GM18511 (cell line): ENCODE results near the gene MEGF6.
A peak's percentile ranks its signal among the peaks of the same experiment; 100 is the strongest.

Experiments
- ATAC-seq: cut with Tn5 transposase; IDR thresholded peaks from one replicate; pipeline ENCODE4 v1.9.1; 2021; ENCODE audit warnings: mild to moderate bottlenecking, moderate library complexity; ENCODE audit not compliant: unreplicated experiment

The MEGF6 gene, protein sequence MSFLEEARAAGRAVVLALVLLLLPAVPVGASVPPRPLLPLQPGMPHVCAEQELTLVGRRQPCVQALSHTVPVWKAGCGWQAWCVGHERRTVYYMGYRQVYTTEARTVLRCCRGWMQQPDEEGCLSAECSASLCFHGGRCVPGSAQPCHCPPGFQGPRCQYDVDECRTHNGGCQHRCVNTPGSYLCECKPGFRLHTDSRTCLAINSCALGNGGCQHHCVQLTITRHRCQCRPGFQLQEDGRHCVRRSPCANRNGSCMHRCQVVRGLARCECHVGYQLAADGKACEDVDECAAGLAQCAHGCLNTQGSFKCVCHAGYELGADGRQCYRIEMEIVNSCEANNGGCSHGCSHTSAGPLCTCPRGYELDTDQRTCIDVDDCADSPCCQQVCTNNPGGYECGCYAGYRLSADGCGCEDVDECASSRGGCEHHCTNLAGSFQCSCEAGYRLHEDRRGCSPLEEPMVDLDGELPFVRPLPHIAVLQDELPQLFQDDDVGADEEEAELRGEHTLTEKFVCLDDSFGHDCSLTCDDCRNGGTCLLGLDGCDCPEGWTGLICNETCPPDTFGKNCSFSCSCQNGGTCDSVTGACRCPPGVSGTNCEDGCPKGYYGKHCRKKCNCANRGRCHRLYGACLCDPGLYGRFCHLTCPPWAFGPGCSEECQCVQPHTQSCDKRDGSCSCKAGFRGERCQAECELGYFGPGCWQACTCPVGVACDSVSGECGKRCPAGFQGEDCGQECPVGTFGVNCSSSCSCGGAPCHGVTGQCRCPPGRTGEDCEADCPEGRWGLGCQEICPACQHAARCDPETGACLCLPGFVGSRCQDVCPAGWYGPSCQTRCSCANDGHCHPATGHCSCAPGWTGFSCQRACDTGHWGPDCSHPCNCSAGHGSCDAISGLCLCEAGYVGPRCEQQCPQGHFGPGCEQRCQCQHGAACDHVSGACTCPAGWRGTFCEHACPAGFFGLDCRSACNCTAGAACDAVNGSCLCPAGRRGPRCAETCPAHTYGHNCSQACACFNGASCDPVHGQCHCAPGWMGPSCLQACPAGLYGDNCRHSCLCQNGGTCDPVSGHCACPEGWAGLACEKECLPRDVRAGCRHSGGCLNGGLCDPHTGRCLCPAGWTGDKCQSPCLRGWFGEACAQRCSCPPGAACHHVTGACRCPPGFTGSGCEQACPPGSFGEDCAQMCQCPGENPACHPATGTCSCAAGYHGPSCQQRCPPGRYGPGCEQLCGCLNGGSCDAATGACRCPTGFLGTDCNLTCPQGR (N-terminal part only)

DNA sequence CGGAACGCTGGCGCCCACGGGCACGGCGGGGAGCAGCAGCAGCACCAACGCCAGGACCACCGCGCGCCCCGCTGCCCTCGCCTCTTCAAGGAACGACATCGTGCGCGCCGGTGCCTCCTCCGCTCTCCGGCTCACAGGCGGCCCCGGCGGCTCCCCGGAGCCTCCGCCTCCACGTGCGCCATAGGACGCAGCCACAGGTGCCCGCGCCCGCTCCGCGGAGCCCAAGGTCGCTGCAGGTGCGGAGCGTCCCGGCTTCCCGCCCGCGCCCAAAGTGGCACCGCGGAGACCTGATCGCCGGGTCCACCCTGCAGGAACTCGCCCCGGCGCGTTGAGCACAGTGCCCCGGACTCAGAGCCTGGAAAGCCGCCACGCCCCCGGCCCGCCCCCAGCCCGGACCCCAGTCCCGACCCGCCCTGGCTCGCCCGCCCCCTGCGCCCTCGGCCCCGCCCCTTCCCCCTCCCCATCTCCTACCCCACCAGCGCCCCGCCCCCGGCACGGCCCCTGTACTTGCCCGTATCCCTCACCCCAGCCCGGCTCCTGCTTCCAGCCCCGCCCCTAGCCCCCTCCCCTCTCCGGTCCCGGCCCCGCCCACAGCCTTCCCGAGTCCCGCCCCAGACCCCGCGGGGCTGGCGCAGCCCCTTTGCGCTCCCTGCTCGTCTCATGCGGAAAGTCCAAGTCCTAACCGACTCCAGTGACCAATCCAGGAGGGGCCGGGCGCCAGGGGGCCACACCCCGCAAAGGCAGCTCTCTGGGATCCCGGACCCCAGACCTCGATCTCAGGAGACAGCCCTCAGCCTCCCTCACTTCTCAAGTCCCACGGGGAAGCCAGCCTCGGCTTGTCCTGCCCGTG is at the start of gene MEGF6:
MEGF6 (minus strand) TSS at position 339 of the 850 bp plus-strand sequence; CDS start at position 99, 240 bp downstream.
- no peak for ATAC-seq

DNA sequence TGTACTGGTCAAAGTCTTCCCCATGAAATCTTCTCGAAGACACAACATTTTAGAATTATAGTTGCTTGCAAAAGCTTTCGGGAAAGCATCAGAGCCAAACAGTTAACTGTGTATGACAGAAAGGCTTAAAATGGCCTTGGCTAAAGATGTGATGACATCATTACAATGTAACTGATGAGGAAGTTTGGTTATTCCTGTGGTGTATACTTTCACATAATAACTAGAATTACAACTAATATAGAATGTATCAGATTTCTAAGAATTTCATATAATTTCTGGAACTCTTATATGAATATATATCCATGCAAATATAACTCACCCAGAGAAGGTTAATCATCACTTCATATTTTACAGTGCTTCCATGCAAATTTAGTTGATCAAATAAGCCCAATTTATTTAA is 49.4 kb upstream of the MEGF6 start:
- ATAC-seq, result no peak

DNA sequence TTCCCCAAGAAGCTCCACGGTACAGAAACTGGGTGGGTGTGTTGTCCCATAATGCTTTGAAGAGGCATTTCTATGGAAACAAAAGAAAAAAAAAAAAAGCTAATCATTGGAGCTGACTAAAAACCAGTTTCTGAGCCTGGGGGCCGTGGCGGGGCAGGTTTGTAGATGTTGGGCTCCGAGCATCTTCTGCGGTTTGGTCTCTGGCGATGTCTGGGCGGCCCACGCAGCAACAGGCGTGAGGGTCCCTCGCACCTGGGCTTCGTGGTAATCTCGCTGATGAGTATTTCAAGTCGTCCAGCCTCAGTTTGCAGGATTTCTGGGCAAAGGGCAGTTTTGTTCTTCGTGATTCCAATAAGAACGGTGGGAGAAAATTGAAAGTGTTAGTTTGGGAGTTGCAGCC is 47.8 kb upstream of the MEGF6 start:
- no peak for ATAC-seq

DNA sequence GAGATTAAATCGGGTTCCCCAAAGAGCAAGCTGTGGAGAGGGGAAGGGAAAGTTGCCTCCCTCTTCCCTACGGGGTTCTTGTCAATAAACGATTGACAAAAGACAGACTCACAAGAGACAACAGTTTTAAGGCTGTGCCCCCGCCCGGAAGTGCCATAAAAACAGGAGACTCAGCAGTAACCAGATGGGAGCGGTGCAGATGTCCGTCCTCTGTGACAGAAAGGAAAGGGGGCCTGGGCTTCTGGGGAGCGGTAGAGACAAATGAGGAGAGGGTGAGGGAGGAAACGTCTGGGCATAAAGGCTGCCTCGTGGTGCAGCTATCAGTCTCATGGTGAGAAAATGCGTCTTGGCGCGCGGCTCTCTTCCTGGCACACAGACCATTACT is 46.9 kb upstream of the MEGF6 start:
- ATAC-seq, result no peak

DNA sequence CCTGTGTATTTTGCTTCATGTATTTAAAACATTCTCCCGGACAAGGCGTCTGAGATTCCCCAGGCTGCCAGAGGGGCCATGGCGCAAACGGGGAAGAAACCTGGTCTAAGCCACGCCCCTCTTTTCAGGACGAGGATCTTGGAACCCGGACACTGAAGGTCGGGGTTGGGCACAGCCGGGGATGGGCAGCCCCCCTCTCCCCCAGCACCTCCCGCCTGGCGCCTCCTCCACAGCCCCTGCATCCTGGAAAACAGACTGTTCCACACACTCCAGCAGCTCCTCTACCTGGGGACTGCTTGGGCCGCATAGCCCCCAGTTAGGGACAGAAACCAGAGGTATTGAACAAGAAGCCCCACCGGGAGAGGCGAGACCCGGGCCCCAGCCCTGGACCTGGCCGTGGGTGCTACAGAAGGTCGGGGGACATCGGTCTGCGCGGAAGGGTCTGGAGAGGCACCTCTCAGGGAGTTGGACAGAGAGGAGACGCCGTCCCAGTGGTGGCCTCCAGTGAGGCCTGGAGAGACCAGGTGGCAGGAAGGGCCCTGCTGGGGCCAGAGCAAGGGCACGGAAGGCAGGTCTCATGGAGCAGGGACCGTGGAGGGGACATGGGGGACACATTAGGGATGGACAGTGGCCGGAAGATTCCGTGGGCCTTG is 46.4 kb upstream of the MEGF6 start:
- no peak for ATAC-seq

DNA sequence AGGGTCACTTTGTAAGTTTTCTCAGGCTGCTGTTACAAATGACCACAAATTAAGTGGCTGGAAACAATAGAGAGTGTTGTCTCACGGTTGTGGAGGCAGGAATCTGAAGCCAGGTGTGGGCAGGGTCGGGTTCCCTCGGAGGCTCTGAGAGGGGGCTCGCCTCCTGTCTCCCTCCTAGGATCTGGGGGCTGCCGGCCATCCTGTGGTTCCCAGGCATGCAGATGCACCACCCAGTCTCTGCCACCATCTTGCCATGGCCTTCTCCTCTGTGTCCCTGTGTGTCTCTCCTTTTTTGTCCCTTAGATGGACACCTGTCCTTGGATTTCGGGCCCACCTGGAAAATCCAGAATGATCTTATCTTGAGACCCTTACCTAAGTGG is 45.8 kb upstream of the MEGF6 start:
- no peak for ATAC-seq

DNA sequence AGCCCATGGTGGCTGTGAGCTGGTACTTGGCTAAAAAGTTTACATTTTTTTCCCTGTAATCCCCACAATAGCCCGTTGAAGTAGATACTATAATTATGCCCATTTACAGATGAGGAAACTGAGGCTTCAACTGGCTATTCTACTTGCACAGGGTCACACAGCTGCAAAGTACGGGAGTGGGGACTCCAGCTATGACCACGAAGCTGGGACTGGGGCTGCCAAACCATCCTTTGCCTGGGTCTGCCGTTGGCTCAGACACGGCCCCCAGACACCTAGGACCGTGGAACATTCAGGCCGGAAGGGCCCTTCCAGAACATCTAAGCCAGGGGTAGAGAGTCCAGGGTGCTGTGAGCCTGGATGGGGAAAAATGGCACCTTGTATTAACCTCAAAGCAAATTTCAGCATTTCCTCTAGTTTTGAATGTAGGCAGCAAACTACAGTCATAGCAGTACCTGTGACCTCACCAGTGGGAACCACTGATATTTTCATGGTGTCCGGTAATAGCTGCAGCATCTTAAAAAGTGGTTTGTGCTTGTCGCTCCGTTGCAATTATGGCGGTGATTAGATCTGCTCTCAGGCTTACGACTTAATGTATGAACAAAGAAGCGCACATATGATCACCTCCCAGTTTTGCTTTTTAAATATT is 45.3 kb upstream of the MEGF6 start:
- peak; percentile 57 for ATAC-seq

DNA sequence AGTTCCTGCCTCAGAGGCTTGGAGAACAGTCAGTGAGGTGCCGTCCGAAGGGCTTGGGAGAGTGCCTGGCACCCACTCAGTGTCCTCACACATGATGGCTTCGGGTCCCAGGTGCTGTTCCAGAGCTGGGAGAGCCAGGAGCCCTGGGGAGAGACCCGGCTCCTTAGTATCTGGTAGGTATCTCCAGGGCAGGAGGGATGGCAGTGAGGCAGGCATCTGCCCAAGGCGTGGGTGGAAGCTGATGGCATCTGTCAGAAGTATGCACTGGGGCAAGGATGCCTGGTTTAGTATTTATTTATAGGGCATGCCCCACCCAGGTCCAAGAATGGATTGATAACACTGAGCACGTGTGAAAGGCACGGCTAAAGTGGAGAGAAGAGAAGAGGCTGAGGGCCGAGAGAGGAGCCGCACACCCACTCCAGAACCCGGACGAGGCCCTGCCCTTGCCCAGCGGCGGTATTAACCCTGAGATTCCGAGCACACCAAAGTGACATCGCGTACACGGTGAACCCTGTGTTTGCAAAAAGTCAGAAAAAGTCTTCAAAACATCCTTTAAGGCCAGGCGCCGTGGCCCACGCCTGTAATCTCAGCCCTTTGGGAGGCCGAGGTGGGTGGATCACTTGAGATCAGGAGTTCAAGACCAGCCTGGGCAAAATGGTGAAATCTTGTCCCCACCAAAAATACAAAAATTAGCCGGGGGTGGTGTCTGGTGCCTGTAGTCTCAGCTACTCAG is 43.4 kb upstream of the MEGF6 start:
- no peak for ATAC-seq

DNA sequence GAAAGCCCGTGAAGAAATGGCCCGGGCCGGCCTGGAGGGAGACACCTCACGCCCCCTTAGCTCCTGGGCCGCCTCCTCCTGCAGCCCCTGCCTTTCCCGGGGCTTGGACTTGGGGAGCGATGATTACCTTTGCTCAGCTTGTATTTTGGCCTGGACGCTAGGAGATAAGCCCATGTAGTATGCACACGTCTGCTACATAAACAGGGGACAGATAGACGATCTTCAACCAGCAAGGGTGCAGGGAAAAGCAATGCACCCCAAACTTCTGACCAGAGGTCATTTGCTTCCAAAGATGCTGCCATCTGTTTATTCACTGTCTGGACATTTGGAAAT is 41.9 kb upstream of the MEGF6 start:
- no peak for ATAC-seq

DNA sequence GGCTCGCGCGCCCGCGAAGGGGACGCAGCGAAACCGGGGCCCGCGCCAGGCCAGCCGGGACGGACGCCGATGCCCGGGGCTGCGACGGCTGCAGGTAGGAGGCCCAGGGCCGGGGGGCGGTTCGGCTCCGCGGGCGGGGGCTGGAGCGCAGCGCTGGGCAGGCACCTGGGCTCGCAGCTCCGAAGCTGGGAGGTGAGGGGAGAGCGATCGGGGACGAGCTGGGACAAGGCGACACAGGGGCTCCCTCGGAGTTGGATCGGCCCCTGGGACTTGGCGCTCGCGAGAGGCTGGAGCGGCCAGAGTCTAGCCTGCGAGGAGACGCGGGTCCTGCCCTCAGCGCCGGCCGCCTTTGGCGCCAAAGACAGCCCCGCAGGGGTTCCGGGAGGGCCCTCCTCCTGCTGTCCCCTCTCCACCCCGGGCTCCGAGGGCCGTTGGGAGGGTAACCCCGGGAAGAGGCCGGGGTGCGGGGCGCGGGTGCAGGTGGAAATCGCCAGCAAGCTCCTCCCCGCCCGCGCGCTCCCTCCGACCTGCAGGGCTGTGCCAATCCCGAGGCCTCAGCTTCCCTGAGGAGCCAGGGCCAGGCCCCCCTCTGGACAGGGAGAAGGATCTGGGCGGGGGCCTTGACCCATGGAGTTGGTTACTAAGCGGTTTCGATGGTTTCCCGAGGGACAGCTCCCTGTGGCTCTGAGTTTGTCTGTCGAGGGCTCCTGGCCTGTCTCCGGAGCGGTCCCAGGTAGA is 41.4 kb upstream of the MEGF6 start:
- no peak for ATAC-seq

DNA sequence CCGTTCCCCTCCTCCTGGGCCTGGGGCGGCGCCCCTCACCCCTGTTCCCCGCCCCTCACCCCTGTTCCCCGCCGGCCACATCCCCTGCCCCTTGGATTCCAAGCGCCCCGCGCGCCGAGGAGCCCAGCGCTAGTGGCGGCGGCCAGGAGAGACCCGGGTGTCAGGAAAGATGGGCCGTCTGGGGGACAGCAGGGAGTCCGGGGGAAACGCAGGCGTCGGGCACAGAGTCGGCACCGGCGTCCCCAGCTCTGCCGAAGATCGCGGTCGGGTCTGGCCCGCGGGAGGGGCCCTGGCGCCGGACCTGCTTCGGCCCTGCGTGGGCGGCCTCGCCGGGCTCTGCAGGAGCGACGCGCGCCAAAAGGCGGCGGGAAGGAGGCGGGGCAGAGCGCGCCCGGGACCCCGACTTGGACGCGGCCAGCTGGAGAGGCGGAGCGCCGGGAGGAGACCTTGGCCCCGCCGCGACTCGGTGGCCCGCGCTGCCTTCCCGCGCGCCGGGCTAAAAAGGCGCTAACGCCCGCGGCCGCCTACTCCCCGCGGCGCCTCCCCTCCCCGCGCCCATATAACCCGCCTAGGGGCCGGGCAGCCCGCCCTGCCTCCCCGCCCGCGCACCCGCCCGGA is 40.7 kb upstream of the MEGF6 start, which contains the start of gene TP73:
TP73 (plus strand) TSS at position 587 of the 618 bp plus-strand sequence. CDS start 29,850 bp downstream, outside the sequence.
- no peak for ATAC-seq

DNA sequence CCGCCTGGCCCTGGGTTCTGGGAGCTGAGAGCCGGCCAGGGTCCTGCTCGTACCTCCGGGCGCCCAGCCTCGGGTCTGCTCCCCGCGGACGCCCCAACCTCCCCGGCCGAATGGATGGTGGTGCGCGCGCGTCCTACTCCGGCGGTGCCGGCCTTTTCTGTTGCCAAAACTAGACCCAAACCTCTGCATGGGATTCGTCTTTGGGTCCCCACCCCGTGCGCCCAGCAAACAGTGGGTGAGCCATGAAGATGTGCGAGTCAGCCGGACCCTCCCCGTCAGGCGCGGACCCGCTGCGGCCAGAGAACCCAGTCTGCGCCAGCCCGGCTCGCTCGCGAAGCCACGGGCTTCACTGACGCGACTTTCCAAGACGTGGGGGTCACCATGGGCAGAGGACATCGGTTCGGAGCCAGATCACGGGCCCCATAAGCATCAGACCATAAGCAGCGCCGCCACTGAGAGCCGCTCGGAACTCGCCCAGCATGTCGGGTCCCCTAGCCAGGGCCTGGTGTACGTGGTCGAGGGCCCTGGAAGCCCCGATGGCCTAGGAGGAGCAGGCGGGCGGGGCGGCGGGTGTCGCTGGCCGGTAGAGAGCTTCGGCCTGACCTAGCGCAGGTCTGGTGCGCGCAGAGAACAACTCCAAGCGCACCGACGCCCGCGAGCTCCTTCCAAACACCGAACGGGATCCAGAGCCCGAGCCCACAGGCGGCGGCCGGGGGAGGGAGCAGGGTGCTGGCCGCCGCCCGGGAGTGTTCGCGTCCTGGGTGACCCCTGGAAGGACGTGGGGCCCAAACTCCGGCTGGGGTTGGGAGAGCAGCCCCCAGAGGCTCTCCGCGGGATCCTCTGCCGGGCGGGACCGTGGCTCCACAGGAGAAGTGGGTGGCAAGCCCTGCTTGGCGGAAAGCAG is 40.0 kb upstream of the MEGF6 start:
- no peak for ATAC-seq

DNA sequence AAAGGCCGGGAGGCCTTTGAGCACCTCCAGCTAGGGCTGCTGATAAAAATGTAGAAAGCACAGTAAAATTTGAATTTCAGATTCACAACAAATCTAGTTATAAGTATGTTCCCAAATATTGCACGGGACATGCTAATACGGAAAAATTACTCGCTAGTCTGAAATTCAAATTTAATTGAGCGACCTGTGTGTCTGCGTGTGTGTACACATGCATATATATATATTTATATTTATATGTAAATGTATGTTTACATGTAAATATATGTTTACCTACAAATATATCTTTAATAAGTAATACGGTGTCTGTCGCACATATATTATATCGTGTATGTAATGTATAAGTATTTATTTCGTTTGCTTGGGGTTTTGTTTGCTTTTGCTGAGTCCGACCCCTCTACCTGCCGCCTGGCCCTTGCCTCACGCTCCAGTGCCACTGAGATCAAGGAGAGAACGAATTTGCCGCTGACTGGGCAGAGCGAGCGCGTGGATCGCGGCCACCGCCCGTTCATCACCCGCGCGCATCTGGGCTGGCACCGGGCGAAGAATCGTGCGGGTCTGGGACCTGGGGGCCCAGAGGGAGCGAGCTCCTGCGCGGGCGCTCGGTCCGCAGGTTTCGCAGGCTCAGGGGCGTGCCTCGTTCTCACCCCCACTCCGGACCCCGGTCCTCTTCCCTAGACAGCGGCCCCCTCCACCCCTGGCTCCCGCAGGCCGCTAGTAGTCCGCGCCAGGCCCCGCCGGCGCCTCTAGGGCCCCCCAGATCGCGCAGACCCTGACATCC is 39.1 kb upstream of the MEGF6 start:
- no peak for ATAC-seq

DNA sequence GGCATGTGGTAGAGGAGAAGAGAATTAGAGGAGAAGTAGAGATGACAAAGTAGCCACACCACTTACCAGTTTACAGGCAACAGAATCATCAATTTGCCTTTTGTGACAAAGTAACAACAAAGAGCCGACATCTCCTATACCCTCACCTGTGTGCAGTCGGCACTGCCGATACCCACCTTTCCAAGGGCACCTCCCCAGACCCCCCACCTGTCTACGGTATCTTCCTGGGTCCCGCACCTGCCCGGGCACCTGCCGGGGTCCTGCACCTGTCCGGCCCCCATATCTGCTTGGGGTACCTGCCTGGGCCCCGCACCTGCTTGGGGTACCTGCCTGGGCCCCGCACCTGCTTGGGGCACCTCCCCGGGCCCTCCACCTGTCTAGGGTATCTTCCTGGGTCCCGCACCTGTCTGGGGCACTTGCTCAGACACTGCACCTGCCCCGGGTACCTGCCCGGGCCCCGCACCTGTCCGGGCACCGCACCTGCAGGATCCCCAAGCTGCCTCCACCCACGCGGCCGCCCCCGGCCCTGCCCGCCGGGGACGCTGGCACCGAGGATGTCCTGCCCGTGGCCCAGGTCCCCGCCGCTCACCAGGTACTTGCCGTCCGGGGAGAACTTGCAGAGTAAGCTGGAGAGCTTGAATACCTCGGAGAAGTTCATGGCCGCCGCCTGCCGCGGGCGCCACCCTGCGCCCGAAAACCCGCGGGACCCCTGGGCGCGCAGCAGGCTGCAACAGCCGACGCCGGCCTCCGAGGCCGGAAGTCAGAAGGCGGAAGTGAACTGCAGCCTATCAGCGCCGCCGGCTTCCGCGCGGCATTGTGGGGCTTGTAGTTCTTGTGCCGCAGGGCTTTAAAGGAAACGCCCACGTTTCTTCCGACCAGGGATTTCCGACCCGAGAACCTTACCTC is 38.3 kb upstream of the MEGF6 start, which contains the start of gene WRAP73:
WRAP73 (minus strand) TSS at position 762 of the 906 bp plus-strand sequence; CDS start at position 658, 104 bp downstream.
- peak; percentile 74 for ATAC-seq

DNA sequence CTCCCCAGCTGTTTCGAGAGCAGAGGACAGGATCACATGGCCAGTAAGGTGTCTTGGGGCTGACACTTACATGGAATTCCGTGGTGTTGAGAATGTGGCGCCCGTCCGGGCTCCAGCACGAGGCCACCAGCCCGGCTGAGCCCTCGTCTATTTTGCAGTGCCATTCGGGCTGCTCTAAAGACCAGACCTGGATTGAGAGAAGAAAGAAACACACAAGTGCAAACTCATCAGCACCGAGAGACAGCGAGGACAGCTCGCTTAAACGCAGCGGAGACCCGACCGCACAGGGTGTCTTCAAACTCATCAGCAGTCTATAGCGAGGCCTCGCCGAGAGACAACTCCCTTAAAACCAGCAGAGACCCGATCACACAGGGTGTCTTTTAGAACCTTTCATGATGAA is 35.3 kb upstream of the MEGF6 start:
- ATAC-seq, result no peak
